ENCODE results near the gene CASP8AP2.
"Not testable (repeated sequence)": the region's sequence is repeated elsewhere in the genome, so short reads cannot be mapped to it uniquely, and the experiment has no call there.

Gene CASP8AP2

DNA sequence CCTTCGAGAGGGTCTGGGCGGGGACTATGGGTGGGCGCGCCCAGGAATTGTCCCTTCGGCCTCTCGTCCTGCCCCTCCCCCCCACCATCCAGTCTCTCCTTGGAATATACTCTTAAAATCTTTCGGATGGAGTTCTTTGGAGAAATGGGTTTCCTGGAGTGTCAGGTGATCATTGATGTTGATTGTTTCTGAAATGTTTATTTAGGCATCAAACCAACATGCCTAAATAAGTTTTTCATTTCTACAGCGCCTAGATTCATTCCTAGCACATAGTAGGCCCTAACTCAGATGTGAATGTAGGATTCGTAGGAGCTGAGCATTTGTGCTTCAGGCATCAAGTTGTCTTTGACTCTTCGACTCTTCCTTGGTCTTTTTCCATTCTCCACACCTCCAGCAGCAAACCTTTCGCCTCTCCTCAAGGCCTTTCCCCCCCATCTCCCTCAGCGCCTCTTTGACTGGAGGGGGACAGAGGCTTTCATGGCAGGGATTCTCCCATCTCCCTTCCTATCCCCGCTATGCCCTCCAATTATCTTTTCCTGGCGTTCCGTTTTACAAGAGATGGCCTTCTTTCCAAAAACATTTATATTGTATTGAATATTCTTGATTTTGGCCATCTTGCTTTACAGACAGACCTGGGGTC, 610 bp downstream of the CASP8AP2 start:
- peak; percentile 11 for DNase-seq (ENCODE audit: low spot score)
- TF ChIP-seq, protein P1, sequence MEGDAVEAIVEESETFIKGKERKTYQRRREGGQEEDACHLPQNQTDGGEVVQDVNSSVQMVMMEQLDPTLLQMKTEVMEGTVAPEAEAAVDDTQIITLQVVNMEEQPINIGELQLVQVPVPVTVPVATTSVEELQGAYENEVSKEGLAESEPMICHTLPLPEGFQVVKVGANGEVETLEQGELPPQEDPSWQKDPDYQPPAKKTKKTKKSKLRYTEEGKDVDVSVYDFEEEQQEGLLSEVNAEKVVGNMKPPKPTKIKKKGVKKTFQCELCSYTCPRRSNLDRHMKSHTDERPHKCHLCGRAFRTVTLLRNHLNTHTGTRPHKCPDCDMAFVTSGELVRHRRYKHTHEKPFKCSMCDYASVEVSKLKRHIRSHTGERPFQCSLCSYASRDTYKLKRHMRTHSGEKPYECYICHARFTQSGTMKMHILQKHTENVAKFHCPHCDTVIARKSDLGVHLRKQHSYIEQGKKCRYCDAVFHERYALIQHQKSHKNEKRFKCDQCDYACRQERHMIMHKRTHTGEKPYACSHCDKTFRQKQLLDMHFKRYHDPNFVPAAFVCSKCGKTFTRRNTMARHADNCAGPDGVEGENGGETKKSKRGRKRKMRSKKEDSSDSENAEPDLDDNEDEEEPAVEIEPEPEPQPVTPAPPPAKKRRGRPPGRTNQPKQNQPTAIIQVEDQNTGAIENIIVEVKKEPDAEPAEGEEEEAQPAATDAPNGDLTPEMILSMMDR (conservative IDR thresholded peaks at IDR 0.05; ENCODE audit: low read depth): no peak
- ChIA-PET CTCF (no interaction called here), POLR2A (ENCODE audit: low non-redundant PET) (interaction anchor here (1.9 kb wide), 1 partner anchor 11 kb away, joined by 10 read pairs; the partner anchor contains the start of gene MDN1)
- peak overlapping the region; percentile 86 for H3K27ac ChIP-seq

DNA sequence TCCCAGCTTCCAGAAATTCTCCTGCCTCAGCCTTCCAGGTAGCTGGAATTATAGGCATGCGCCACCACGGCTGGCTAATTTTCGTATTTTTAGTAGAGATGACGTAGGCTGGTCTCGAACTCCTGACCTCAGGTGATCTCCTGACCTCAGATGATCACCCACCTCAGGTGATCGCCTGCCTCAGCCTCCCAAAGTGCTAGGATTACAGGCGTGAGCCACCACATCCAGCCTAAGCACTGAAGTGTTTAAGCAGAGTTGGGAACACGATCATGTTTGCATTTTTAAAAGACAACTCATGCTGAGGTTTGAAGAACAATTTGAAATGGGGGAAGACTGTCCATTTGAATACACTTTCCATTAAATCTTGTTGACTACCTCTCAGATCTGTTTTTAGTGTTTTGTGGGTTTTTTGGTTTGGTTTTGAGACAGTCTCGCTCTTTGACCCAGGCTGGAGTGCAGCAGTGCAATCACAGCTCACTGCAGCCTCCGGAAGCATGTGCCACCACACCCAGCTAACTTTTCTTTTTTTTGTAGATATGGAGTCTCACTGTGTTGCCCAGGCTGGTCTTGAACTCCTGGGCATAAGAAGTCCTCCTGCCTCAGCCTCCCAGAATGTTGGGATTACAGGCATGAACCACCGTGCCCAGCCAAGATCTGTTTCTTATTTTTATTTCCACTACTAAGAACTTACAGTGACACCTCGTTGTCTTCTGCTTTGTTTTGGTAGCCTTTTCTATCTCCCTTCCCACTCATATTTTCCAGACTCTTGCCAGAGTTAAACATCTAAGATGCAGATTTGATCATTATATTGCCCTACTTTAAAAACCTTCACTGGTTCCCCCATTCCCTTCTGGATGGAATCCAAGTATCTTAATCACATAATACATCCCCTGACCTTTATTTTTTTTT, 5.5 kb downstream of the CASP8AP2 start:
- POLR2A ChIA-PET (ENCODE audit: low non-redundant PET): no interaction called here
- peak overlapping the region; percentile 14; the same call in 1 of the 2 replicates for H3K27ac ChIP-seq

DNA sequence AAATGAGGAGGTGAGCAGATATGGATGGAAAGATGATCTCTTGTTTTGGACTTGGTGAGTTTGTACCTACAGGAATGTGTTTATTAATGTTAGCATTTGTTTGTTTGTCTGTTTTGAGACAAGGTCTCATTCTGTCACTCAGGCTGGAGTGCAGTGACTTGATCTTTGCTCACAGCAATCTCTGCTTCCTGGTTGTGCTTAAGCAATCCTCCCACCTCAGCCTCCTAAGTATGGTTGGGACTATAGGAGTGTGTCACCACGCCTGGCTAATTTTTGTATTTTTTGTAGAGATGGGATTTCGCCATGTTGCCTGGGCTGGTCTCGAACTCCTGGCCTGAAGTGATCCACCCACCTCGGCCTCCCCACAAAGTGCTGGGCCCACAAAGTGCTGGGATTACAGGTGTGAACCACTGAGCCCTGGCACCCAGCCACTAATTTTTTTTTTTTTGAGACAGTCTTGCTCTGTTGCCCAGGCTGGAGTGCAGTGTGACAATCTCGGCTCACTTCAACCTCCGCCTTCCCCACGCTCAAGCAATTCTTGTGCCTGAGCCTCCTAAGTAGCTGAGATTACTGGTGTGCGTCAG, 7.1 kb downstream of the CASP8AP2 start:
- no peak overlapping the region for H3K27ac ChIP-seq
- ChIA-PET CTCF (no interaction called here), POLR2A (ENCODE audit: low non-redundant PET) (no interaction called here)
- TF ChIP-seq, protein P1 (conservative IDR thresholded peaks at IDR 0.05; ENCODE audit: low read depth): no peak
- no peak for DNase-seq (ENCODE audit: low spot score)

More for the DNA sequence above, 5.5 kb downstream of the CASP8AP2 start:
- TF ChIP-seq, protein P1 (conservative IDR thresholded peaks at IDR 0.05; ENCODE audit: low read depth): no peak
- DNase-seq (ENCODE audit: low spot score): no peak
- CTCF ChIA-PET: no interaction called here

DNA sequence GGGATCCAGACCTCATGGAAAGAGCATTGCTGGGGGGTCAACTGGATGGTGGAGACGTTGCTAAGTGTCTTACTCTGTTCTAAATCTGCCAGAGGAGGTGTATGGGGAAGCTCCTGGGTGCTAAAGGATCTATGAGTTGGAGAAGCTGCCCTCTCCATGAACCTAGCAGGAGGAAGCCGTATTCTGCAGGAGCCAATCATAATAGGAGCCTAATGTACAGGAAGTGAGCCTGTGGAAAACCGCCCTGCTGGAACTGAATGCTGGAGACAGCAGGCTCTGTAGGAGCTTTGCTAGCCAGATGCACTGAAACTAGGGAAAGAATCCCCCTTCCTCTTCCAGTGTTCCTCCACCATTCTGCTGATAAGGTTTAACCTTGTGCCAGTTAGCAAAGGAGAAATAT, 10.9 kb downstream of the CASP8AP2 start:
- DNase-seq (ENCODE audit: low spot score): no peak
- CTCF ChIA-PET: interaction anchor here (1.2 kb wide), 1 partner anchor 12 kb away, joined by 3 read pairs; no protein-coding TSS in a partner anchor

DNA sequence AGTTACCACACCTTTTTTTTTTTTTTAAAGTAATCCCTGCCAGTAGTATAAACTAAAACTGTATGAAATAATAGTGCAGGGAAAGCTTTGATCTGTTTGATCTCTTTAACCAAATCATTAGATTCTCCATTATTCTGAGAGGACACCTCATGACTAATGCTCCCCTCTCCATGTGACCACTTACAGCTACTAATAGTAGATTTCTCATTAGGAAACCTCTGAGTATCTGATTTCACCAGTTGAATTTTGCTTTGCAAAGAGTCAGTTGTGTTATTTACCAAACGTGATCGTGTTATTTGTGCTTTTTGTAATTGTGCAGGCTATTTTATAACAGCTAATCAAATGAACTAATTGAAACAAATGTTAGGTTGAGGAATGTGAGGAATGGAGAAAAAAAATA, 12.5 kb downstream of the CASP8AP2 start:
- H3K27ac ChIP-seq: no peak overlapping the region
- TF ChIP-seq, protein P1 (conservative IDR thresholded peaks at IDR 0.05; ENCODE audit: low read depth): no peak
- CTCF ChIA-PET: interaction anchor here (0.7 kb wide), 2 partner anchors 93 to 427 kb away, joined by 3 read pairs; no protein-coding TSS in a partner anchor
- peak; percentile 12 for DNase-seq (ENCODE audit: low spot score)
- POLR2A ChIA-PET (ENCODE audit: low non-redundant PET): no interaction called here

More for the DNA sequence above, 10.9 kb downstream of the CASP8AP2 start:
- TF ChIP-seq, protein P1 (conservative IDR thresholded peaks at IDR 0.05; ENCODE audit: low read depth): no peak
- H3K27ac ChIP-seq: no peak overlapping the region
- POLR2A ChIA-PET (ENCODE audit: low non-redundant PET): no interaction called here

DNA sequence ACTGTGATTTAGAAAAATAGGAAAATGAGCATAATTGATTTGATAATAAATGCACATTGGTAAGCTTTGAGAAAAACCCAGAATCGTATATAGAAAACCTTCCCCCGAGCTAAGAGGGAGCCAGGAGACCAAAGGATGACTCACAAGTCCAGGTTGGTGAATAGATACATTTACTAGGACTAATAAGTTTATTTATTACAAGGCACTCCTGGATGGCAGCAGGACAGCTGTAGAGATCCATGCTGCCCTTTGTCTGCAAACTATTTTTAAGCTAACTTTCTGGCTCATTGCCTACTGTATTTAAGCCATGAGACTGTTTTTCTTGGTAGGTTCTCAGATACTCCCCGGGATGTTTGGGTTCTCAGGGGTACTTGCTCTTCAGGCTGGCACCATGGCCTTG, 13.4 kb downstream of the CASP8AP2 start:
- ChIA-PET CTCF (interaction anchor here (0.6 to 0.7 kb wide), 3 partner anchors 14 to 477 kb away, joined by 3 to 4 read pairs (median 3); no protein-coding TSS in a partner anchor), POLR2A (ENCODE audit: low non-redundant PET) (no interaction called here)
- peak; percentile 8 for DNase-seq (ENCODE audit: low spot score)
- H3K27ac ChIP-seq: no peak overlapping the region
- TF ChIP-seq, protein P1 (conservative IDR thresholded peaks at IDR 0.05; ENCODE audit: low read depth): no peak

DNA sequence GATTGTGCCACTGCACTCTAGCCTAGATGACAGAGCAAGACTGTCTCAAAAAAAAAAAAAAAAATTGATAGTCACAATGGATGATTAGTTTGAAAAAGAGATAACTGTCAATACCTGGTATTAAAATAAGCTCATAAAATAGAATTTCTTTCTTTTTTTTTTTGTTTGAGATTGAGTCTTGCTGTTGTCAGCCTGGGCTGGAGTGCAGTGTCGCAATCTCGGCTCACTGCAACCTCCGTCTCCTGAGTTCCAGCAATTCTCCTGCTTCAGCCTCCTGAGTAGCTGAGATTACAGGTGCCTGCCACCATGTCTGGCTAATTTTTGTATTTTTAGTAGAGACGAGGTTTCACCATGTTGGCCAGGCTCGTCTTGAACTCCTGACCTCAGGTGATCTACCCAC, 17.8 kb downstream of the CASP8AP2 start:
- H3K27ac ChIP-seq; DNase-seq (ENCODE audit: low spot score); CTCF ChIA-PET; POLR2A ChIA-PET (ENCODE audit: low non-redundant PET): not testable (repeated sequence)

All from RWPE1 (cell line).